ENCODE measurements around the gene C1orf116.
"Not testable (repeated sequence)": the region's sequence is repeated elsewhere in the genome, so short reads cannot be mapped to it uniquely, and the experiment has no call there.

C1orf116 gene

GRCh38 chr1:207049514-207049913 lies 17.0 kb upstream of the C1orf116 start:
- DNase-seq (ENCODE audit: extremely low read depth, low read depth): no peak
- peak overlapping the region; percentile 92 for H3K4me3 ChIP-seq (replicated peaks; ENCODE audit: low read depth, low read length)
- TF ChIP-seq, protein P1, sequence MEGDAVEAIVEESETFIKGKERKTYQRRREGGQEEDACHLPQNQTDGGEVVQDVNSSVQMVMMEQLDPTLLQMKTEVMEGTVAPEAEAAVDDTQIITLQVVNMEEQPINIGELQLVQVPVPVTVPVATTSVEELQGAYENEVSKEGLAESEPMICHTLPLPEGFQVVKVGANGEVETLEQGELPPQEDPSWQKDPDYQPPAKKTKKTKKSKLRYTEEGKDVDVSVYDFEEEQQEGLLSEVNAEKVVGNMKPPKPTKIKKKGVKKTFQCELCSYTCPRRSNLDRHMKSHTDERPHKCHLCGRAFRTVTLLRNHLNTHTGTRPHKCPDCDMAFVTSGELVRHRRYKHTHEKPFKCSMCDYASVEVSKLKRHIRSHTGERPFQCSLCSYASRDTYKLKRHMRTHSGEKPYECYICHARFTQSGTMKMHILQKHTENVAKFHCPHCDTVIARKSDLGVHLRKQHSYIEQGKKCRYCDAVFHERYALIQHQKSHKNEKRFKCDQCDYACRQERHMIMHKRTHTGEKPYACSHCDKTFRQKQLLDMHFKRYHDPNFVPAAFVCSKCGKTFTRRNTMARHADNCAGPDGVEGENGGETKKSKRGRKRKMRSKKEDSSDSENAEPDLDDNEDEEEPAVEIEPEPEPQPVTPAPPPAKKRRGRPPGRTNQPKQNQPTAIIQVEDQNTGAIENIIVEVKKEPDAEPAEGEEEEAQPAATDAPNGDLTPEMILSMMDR (IDR thresholded peaks at IDR 0.05; ENCODE audit: low read depth, low read length, missing control alignments): no peak

DNA sequence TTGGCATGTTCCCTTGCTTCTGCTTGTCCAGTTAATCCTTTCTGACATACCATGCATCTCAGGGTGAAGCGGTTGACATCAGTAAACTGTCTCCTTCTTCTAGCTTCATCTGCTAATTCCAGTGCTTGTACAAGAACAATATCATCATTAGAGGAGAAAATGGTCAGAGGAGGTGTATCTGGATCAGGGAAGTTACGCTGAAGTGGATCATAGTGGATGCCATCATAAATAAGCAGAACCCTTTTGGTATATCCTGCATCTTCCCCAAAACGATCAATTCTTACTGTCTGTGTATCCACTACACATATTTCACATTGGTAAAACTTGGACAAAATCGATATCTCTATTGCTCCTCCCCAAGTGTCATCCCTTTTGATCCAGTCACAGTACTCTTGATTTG lies 16.5 kb upstream of the C1orf116 start:
- peak overlapping the region; percentile 92 for H3K4me3 ChIP-seq (replicated peaks; ENCODE audit: low read depth, low read length)
- DNase-seq (ENCODE audit: extremely low read depth, low read depth): no peak
- TF ChIP-seq, protein P1 (IDR thresholded peaks at IDR 0.05; ENCODE audit: low read depth, low read length, missing control alignments): no peak

DNA sequence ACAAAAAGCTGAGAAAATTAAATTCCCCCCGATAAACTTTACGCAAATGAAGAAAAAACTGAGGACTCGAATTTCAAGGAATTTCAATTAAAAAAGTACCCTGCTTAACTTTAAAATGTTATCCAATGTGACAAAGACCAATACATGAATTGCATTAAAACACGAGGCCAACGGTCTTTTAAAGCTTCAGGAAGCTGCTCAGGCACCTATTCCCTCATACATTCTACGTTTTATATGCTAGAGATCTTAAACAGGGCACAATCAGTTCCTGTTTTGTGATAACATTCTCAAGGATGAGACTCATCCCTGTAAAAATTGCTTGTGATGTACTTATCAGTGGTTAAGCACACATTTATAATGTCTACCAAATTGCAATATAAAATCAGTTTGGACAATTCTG lies 15.5 kb upstream of the C1orf116 start:
- DNase-seq (ENCODE audit: extremely low read depth, low read depth): no peak
- TF ChIP-seq, protein P1 (IDR thresholded peaks at IDR 0.05; ENCODE audit: low read depth, low read length, missing control alignments): no peak
- H3K4me3 ChIP-seq (replicated peaks; ENCODE audit: low read depth, low read length): no peak overlapping the region

DNA sequence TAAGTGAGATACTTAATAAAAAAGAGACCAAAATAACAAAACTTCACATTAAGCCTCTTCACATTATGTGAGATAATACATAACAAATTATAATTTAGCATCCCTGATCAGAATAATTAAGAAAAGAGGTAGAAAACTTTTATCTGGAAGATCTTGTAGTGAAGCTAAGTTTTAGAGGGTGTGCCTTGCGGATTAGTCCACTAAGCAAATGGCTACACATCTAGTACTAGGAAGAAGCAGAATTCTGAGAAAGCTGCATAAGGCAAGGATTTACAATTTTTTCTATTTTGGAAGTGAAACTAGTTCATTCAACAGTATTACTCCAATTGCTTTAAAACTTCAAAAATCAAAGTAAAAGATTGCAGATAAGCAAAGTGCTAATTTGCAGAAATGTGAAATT lies 14.9 kb upstream of the C1orf116 start:
- TF ChIP-seq, protein P1 (IDR thresholded peaks at IDR 0.05; ENCODE audit: low read depth, low read length, missing control alignments): no peak
- DNase-seq (ENCODE audit: extremely low read depth, low read depth): no peak
- H3K4me3 ChIP-seq (replicated peaks; ENCODE audit: low read depth, low read length): no peak overlapping the region

- no peak overlapping the region for H3K4me3 ChIP-seq (replicated peaks; ENCODE audit: low read depth, low read length)
- DNase-seq (ENCODE audit: extremely low read depth, low read depth): no peak
- TF ChIP-seq, protein P1 (IDR thresholded peaks at IDR 0.05; ENCODE audit: low read depth, low read length, missing control alignments): no peak
These were observed 12.9 kb upstream of the C1orf116 start for GRCh38 chr1:207045453-207045852.

GRCh38 chr1:207041397-207041796 lies 8.8 kb upstream of the C1orf116 start:
- not testable (repeated sequence) for H3K4me3 ChIP-seq (replicated peaks; ENCODE audit: low read depth, low read length); DNase-seq (ENCODE audit: extremely low read depth, low read depth)

- DNase-seq (ENCODE audit: extremely low read depth, low read depth): no peak
- H3K4me3 ChIP-seq (replicated peaks; ENCODE audit: low read depth, low read length): no peak overlapping the region
- TF ChIP-seq, protein P1 (IDR thresholded peaks at IDR 0.05; ENCODE audit: low read depth, low read length, missing control alignments): no peak
These were observed 7.6 kb upstream of the C1orf116 start for GRCh38 chr1:207040181-207040533.
